NK-92 (cell line): ENCODE results near the gene EIF5AL1.
"Not testable (repeated sequence)": the region's sequence is repeated elsewhere in the genome, so short reads cannot be mapped to it uniquely, and the experiment has no call there.

Experiments
- DNase-seq: peaks from one replicate; lab custom pipeline; 2025; ENCODE audit not compliant: unreplicated experiment; lab: John Stamatoyannopoulos, UW

Gene EIF5AL1

DNA sequence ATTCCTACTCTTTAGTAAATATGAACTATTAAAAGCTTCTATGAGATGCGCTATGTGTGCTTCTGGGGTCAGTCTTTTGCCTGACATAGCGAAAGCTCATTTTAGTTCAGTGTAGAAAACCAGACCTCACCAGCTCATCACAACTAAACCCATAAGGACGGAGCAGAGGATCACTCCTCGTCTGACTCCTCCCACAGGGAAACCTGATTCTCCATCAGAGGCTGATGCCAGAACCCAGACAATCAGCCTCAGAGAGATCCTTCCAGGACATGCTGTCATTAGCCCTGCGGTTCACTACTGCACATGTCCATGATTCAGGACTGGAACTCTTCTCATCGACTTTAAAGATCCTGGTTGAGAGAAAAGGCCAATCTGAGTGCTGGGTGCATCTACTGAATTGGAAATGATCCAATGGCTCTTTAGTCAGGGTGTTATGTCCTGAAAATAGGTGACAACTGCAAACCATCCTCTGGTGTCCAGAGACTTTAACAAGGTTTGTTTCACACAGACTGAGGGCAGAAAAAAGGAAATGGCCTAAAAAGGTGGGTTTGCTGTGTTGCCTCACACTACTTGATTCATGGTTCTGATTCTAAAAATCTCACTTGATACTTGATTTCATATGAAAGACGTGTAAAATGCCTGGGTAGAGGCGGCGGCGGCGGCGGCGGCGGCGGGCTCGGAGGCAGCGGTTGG lies at the start of gene EIF5AL1:
Gene EIF5AL1 (plus strand): TSS at position 643 of the 693 bp plus-strand sequence. CDS start 117 bp downstream, outside the sequence.
- not testable (repeated sequence) for DNase-seq

DNA sequence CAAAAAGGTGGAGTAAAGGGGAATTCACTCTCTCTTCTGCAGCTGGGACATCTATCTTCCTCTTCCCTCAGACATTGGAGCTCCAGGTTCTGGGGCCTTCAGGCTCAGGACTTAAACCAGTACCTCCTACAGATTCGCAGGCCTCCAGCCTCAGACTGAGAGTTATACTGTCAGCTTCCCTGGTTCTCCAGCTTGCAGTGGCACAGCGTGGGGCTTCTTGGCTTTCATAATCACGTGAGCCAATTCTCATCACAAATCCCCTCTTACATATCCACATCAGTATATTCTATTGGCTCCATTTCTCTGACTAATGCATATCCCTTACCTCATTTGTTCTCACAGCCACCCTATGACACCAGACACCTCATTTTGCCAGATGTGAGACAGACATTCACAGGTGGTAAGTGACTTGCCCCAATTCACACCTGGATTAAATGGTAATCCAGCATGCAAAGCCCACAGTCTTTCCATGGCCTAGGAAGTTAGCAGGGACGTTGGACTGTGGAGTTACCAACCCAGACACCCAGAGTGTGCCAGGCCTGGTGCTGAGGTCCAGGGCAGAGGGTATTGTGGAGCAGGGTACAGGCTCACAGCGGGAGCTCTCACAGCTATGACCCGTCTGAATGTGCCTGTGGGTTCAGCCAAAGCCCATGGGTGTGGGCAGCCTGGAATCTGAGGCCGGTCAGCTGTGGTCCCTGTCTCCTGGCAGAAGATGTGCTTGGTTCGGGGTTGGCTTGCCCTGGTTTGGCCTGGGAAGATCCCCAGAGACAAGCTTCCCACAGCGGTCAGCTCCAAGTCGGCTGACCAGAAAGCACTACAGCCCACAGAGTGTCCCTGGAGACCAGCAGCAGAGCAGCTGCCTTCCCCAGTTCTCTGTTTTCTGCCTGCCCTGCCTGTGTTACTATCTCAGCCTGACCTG lies 48.5 kb upstream of the EIF5AL1 start:
- DNase-seq: no peak

DNA sequence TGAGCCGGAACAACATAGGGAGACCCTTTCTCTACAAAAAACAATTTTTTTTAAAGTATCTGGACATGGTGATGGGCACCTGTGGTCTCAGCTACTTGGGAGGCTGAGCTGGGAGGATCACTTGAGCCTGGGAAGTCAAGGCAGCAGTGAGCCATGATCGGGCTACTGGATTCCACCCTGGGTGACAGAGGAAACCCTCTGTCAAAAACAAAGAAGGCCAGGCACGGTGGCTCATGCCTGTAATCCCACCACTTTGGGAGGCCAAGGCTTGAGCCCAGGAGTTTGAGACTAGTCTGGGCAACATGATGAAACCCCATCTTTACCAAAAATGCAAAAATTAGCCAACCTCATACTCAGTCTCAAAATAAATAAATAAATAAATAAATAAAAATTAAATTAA lies 47.0 kb upstream of the EIF5AL1 start:
- DNase-seq: no peak

DNA sequence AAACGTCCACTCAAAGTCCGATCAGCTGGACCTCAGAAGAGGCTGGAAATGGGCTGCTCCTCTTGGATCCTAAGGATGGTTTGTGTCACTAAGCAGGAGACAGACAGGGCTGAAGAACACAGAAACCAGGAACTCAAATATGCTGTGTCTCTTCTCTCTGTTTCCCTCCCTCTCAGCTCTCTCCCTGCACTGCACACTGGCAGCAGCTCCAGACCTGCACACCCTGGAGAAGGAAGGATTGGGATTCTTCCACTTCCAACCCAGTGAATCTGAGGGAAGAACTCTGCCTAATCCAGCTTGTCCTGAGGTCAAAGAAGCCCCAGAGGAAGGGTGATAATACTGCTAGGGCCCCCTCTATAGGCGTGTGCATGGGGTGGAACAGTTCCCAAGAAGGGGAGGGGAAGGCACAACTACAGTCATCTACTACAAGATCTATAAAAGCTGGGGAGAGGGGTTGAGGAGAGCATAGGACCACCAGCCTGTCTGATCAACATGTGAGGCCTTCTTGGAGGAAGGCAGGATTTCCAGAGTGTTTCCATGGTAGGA lies 44.2 kb upstream of the EIF5AL1 start:
- no peak for DNase-seq

DNA sequence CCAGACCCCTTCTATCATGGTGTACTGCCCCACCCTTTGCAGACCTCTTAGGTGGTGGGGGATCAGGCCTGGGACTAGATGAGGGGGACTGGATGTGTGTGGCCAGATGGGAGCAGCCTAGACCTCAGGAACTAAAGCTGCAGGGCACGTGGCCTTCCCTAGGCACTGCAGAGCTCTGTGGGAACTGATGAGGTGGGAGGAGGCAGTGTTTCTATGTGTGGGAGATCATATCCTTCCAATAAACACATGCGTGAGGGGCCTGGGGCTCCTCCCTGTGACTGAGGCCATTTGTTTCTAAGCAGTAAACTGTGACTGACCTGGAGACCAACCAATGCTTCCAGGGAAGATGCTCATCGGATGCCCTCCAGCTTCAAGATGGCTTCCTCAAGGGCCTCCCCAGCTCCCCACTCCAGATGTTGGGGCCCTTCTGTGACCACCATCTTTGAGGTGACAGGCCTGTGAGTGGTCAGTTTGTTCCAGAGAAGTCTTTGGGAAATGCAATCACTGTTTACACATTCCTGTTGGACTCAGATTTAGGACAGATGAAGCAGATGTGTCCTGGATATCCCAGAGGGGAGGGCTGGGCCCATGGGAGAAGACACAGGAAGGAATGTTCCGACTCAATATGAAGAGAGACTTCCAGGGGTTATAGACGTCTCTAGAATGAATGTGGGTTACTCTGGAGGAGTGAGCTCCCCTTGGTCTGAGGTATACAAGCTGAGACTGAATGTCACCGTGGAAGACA lies 43.3 kb upstream of the EIF5AL1 start:
- no peak for DNase-seq

DNA sequence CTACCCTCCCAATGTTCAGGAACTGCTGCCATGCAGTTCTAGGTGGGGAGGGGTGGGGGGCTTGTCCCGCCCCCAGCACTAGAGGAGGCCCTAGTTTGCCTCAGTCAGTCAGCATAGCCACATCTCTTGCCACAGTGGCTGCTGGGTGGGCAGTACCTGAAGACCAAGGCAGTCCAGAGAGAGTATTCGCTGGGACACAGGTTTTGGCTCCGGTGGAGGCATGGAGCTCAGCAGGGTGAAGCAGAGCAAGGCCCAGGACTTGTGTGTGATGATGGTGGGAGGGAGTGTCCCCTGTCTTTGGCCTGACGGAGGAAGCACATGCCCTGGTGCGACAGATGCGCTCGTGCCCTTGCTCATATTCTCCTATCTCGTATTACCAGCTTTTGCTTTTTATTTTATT lies 42.2 kb upstream of the EIF5AL1 start:
- DNase-seq: no peak

DNA sequence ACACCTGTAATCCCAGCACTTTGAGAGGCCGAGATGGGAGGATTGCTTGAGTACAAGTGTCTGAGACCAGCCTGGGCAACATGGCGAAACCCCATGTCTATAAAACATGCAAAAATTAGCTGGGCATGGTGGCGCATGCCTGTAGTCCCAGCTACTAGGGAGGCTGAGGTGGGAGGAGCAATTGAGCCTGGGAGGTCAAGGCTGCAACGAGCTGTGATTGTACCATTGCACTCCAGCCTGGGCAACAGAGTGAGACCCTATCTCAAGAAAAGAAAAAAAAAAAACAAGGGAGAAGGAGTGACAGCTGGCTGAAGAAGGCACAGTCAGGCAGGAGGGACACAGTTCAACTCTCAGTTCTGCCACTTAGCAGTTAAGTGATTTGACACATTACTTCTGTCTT lies 40.6 kb upstream of the EIF5AL1 start:
- no peak for DNase-seq

DNA sequence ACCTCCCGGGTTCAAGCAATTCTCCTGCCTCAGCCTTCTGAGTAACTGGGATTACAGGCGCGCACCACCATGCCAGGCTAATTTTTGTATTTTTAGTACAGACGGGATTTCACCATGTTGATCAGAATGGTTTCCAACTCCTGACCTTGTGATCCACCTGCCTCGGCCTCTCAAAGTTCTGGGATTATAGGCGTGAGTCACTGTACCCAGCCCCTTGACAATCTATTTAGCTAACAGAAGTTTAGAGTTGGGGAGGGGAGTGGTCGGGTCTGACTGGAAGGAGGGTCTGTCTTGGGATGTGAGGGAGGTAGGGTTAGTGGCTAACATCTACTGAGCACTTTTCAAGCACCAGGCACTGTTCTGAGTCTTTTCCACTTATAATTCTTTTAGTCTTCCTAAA lies 39.9 kb upstream of the EIF5AL1 start:
- no peak for DNase-seq

DNA sequence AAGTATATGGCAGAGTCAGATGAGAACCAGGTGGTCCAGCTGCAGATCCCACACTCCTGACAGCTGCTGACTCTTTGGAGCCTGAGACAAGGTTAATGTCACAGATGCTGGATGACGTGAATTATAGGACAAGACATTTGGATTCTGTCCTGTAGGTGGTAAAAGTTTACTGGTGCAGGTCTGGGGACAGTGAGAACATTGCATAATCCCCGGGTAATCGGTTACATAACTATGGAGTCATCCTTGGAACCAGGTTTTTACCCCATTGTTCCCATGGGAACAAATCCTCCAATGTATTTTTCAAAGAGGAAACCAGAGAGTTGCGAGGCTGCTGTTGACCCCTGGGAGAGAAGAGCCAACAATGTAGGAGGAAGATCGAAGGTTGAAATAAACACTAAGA lies 39.4 kb upstream of the EIF5AL1 start:
- no peak for DNase-seq

DNA sequence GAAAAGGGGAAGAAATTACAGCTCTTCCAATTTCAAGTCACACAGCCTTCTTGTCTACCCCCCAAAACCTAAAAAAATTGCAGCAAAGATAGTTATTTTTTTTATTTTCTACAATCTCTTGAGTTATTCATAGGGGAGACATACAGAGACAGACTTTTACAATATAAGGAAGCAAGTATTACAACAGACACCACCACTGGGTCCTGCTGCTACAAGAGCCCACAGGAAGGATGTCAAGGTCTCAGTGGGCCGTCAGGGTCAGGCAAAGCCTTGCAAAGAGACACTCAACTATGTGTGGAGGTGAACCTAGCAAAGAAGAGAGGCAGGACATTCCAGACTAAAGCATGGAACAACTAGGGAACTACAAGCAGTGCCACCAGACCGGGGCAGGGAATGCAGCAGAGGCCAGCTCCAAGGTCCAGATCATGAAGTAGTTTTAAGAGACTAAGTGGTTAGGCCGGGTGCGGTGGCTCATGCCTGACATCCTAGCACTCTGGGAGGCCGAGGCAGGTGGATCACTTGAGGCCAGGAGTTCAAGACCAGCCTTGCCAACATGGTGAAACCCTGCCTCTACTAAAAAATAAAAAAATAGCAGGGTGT lies 38.7 kb upstream of the EIF5AL1 start:
- DNase-seq: no peak

DNA sequence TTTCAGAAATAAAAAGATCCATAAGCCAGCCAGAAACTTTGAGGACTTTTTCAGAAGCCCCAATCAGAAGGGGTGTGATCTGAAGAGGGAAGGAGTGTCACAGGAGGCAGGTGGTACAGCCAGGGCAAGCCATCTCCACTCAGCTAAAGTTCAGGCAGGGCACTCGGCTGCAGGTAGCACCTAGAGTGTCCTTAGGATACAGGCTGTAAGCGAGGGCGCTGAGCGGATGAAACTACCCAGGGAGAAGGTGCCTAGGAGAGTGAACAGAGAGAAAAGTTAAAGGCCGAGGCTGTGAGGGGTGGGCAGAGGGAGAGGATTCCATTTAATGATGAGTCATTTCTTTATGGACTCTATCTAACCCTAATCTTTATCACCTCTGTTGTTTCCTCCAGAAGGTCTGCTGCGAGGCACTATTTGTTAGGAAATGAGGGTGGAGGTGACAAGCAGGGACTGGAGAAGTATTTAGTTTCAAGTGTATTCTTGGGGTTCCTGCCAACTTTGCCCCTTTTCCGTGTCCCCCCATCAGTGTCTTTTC lies 37.1 kb upstream of the EIF5AL1 start:
- no peak for DNase-seq

DNA sequence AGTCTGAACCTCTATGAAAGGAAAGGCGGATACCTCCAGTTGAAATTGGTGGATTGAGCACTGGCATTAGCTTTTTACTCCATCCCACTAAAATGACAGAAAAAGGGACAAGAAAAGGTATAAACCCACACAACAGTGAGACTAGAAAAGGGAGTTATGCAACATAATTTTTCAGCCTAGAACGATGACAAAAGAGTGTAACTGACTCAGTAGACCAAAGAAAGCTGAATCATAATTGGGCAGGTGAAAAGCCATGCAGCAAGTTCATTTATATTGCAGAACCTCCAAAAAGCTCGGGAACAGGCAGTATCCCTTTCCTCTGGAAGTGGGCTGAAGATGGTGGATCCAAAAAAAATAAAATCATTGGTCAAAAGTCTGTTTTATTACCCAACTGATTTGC lies 36.5 kb upstream of the EIF5AL1 start:
- DNase-seq: no peak

DNA sequence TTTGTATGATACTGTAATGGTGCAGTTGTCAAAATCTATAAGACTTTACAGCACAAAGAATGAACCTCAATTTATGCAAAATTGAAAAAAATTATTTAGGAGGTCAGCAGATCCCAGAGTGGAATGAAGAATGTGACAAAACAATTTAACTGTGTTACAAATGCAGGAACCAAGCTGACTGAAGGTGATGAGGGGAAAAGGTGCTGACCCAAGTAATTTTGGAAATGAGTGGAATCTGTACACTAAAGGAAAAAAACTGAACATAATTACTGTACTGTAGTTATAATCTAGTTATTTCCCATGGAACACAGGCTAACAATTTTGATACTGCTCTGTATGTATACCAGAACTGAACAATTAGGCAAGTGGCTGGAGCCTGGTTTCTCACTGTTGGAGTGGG lies 35.7 kb upstream of the EIF5AL1 start:
- no peak for DNase-seq

DNA sequence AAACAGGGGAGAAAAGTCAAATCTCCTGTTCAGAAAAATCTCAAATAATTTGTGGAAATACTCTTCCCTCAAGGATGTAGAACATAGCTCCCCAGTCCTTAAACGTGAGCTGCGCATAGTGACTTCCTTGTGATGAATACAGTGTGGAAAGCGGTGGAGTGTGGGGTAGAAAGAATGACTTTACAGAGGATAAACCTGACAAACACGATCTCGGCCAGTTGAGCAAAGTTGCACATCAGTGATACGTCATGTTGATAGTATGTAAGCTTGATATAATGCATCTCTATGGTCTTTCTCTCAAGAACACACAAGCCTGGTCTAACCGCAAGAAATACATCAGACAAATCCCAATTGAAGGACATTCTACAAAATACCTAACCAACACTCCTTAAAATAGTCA lies 34.9 kb upstream of the EIF5AL1 start:
- no peak for DNase-seq

DNA sequence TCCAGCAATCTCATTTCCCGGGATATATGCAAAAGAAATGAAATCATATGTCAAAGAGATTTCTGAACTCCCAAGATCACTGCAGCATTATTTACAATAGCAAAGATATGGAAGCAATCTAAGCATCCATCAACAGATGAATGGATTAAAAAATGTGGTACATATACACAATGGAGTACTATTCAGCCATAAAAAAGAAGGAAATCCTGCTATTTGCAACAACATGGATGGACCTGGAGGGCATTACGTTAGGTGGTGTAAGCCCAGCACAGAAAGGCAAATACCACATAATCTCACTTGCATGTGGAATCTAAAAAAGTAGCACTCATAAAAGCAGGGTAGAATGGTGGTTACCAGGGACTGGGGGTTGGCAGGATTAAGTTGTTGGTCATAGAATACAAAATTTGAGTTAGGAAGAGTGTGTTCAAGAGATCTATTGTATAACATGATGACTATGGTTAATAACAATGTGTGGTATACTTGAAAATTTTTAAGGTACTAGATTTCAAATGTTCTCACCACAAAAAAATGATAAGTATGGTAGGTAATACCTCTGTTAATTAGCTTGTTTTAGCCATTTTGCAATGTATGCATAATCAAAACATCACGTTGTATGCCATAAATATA lies 32.9 kb upstream of the EIF5AL1 start:
- no peak for DNase-seq

DNA sequence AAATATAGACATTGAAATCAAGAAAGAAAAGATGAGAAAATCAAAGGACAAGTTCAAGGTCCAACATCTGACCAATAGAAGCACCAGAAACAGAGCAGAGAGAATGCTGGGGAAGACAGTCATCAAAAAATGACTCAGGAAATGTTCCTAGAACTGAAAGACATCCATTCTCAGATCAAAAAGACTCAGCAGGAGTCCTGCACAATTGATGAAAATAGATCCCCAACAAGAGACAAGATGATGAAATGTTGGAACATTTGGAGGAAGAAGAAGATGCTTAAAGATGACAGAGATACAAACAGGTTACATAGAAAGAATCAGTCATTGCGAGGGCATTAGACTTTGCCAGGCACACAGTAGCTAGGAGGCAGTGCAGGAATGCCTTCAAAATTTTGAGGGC lies 30.0 kb upstream of the EIF5AL1 start:
- no peak for DNase-seq

DNA sequence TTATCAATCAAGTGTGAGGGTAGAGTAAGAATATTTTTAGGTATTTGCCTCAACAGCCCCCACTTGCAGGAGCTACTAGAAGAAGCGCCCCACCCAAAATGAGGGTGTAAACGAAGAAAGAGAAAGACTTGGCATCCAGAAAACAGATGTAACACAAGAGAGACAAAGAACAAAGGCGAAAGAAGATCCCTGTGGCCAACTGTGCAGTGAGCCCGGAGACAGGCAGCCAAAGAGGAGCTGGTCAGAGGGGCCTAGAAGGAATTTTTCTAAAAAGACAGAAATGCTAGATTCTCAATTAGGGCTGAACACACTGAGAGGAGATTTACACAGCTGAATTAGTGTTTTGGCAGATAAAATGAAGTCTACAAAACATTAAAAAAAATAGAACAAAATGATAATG lies 29.6 kb upstream of the EIF5AL1 start:
- no peak for DNase-seq

DNA sequence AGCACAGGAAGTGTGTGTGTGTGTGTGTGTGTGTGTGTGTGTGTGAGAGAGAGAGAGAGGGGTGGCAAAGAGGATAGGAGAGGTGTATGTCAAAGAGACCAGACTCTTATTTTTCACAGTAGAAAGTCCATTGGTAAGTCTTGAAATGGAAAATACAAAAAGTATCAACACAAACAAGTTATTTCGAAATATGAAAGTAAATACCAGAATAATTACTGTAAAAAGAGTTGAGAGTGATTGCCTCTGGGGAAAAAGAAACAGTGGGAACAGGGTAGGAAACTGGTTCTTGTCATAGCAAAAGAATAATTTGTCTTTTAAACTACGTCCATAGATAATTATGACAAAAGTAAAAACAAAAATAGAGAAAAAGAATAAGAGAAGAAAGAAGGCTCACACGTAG lies 29.0 kb upstream of the EIF5AL1 start:
- no peak for DNase-seq

DNA sequence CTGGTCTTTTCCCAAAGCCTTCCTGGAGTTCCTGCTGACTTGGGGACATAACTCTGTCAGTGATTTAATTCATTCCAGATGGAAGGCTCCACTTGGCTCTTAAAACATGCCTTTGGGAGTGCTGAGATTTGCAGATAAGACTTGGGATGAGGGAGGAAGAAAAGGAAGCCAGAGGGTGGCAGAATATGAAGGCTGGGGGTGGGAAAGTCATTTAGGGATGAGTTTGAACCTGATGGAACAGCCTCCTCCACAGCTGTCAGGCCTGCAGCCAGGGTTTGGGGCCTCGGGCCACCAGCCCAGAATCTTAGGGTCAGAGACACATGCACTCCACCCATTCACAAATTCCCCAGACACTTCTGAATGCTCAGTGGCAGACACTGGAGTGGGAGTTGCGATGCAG lies 28.4 kb upstream of the EIF5AL1 start:
- DNase-seq: no peak

DNA sequence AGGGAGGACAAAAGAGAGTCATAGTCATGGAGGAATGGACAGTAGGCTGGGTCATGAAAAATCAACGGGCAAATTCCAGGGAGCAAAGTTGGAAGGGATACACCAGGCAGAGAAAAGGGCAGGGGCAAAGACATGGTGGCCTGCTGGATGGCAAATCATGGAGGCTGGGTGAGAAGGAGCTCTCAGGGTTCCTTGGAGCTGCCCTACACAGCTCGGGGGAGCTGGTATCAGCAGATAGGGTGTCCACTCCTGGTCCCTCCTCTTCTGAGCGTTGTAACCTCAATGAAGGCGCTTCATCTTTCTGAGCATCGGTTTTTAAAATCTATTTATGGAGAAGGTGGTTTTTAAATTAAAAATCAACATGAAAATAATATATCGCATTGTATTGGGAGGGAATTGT lies 27.9 kb upstream of the EIF5AL1 start:
- DNase-seq: no peak
